Measurements from ENCODE around the gene CLMN. TPM values are rescaled to one million over a fixed set of nuclear protein-coding genes. Genes with fewer than 3 reads are reported as not detected.

Gene CLMN
- total and polyA plus RNA-seq, 2 of the 13 experiments (the other 11 are each of a cell fraction or from before 2014, with no cell fraction given): 15.1 to 16.7 TPM

GRCh38 chr14:95302667-95303506 is 16.8 kb downstream of the CLMN start (continued):
- TF ChIP-seq ZNF224 (CRISPR knock-in tag; IDR thresholded peaks at IDR 0.05): no peak
- peak in 1 of 2 experiments; percentile 23; a peak in 1 of 4 replicates for TF ChIP-seq EP300 (IDR thresholded peaks at IDR 0.05; ENCODE audit: low read depth in 2 of 2, low read length in 2 of 2)
- TF ChIP-seq EP300 (CRISPR knock-in tag; IDR thresholded peaks at IDR 0.05; ENCODE audit: borderline replicate concordance): no peak
- TF ChIP-seq CERS6 (CRISPR knock-in tag; IDR thresholded peaks at IDR 0.05): no peak
- no peak for TF ChIP-seq SAP130 (CRISPR knock-in tag; IDR thresholded peaks at IDR 0.05; ENCODE audit: low read depth)

GRCh38 chr14:95301527-95302187 is 18.1 kb downstream of the CLMN start:
- Histone ChIP-seq H4K20me1 (ENCODE audit: insufficient read depth, low read length) (no peaks in the 10 kb centered on the region), H3K27me3 (ENCODE audit: control insufficient read depth in 1 of 2, insufficient read depth in 2 of 2, low read length in 2 of 2) (no peaks in the 10 kb centered on the region), H3K9me3 (ENCODE audit: low read length) (no peaks in the 10 kb centered on the region), H3K4me3 (replicated peaks in 1 of 3; ENCODE audit: insufficient read depth in 1 of 3, low read depth in 2 of 3, low read length in 3 of 3) (peak overlapping the region in 1 of 3 experiments; percentile 56; a peak in 2 of 6 replicates), H3K79me2 (ENCODE audit: insufficient read depth, low read length) (peaks cover 10% of the 10 kb centered on the region), H3K27ac (ENCODE audit: extremely low read length, insufficient read depth, low read length) (peak overlapping the region; percentile 92), H3K36me3 (replicated peaks in 1 of 2; ENCODE audit: control insufficient read depth in 1 of 2, insufficient read depth in 2 of 2, low read length in 2 of 2) (no peaks in the 10 kb centered on the region), H3K4me1 (ENCODE audit: insufficient read depth, low read length) (peaks cover 77% of the 10 kb centered on the region), H2AFZ (ENCODE audit: low read length) (no peak overlapping the region), H3K9ac (ENCODE audit: insufficient read depth, low read depth, low read length) (peak overlapping the region; percentile 52), H3K4me2 (ENCODE audit: low read depth, low read length) (peak overlapping the region; percentile 90)
- FAIRE-seq (no peak), ATAC-seq (peak; percentile 4; the same call in 2 of the 3 replicates), DNase-seq (ENCODE audit: low spot score) (no peak)
- TF ChIP-seq ARID4A (CRISPR knock-in tag; IDR thresholded peaks at IDR 0.05; ENCODE audit: borderline replicate concordance) (0 out of 2 replicates have a peak, but pooled peaks have one; percentile 6), MEF2D (CRISPR knock-in tag; IDR thresholded peaks at IDR 0.05) (no peak), ZMYM4 (CRISPR knock-in tag; IDR thresholded peaks at IDR 0.05) (0 out of 2 replicates have a peak, but pooled peaks have one; percentile 12), ZNF605 (CRISPR knock-in tag; IDR thresholded peaks at IDR 0.05) (0 out of 2 replicates have a peak, but pooled peaks have one; percentile 20), ZNF121 (CRISPR knock-in tag; IDR thresholded peaks at IDR 0.05) (peak; percentile 86), HNRNPL (IDR thresholded peaks at IDR 0.05; ENCODE audit: low read depth, low read length) (0 out of 2 replicates have a peak, but pooled peaks have one; percentile 9)
- intact Hi-C loops (cut with micrococcal nuclease; ENCODE audit: unreplicated experiment): loop anchor here (2.0 kb wide), 2 partner anchors 13 to 37 kb away; no protein-coding TSS in a partner anchor
- WGBS (ENCODE audit: low lambda C conversion rate): 98% methylated on average over 5 of the region's 6 CpGs
- ChIA-PET CTCF (ENCODE audit: low intra/inter-chr PET ratio, low total read pairs) (no interaction called here), POLR2A (interaction anchor here (1.2 to 2.0 kb wide), 4 partner anchors 11 to 703 kb away, joined by 4 to 13 read pairs (median 5); partner anchors contain the start of gene CLMN)
- in situ Hi-C loops (cut with HindIII; ENCODE audit: extremely low pct_ligation_motif_present, low pct_unique_long_range_greater_than_20kb): no loop called here
- BruUV-seq (replicated peaks): no TSS peak

Measured in HepG2 (cell line).